HT-29 (cell line): ENCODE data around the gene NUDT2. TPM values are rescaled to one million over a fixed set of nuclear protein-coding genes. Genes with fewer than 3 reads are reported as not detected.

Experiments
- DNase-seq: peaks from one replicate; pipeline ENCODE4 v3.0.0-alpha.2; 2015; ENCODE audit warnings: low spot score
- small RNA-seq: library from RNA; depleted of rRNA; stranded (forward); fragments of <200 nt; gene quantifications from one replicate; pipeline ENCODE3, GENCODE V24; 2014
- total RNA-seq: library from RNA; depleted of rRNA; stranded (reverse); fragments of >200 nt; shearing (Covaris generic); gene quantifications from 2 replicates; pipeline ENCODE4 v1.2.3, GENCODE V29; 2014; rRNA removed

The NUDT2 gene
- total RNA-seq, 1 experiment from 2014 or later: 15.9 TPM

DNA sequence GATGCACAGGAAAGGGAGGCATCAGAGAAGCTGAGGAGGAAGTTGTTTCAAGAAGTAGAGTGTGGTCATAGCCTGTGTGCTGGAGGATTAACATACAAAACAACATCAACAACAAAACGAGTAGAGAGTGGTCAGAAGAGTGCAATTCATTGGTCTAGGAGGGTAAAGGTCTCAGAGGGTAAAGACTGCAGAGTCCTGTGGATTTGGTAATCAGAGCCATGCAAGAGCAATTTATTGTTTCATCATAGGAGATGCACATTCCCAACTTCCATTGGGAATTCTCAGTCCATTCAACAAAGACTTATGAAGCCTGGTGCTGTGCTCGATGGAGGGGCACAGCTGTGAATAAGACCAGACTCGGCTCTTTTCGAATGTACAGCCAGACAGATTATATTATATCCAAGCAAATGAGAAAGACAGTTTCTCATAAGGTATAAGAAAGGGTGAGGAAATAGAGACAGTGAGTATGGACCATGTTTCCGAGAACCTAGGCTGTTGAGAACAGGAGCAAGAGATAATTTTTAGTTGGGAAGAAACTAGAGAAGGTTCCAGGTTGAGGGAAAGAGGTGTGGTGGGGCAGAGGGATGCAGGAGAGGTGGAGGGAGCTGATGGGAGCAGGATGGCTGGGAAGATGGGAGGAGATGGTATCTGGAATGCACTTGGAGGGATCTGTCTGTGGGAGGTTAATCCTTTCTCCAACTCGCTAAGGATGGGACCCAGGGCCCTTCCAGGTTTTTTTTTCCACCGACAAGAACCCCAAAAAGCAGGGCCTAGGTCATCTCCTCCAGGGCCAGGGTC, 55.2 kb downstream of the NUDT2 start:
- DNase-seq: no peak

DNA sequence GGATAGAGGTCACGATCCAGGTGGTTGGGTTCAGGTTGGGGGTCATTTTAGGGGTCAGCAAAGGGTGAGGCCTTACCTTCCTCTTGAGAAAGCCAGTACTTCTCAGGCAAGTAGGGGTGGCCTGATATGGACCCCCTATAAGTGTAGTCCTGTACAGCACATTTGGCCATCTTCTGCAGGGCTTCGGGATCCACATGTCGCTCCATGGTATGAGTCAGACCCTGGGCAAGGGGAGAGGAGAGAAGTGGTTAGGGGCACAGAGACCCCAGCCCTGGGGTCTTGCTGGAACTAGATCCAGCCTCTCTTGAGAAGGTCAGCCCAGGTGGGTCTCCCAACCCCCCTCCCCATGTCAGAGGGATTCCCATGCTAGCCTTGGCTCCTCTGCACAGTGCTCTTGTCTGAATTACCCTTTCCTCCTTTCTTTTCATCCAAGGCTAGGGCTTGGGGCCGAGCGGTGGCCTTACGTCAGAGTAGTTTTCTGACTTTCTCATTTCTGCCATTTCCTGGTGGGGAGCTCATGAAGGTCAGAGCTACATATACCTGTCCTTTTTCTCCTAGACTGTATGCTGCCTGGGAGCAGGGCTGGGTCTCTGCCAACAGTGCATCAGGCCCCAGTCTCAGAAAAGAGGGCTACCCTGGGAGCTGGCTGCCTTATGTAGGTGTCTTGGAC, 56.3 kb downstream of the NUDT2 start:
- DNase-seq: no peak

DNA sequence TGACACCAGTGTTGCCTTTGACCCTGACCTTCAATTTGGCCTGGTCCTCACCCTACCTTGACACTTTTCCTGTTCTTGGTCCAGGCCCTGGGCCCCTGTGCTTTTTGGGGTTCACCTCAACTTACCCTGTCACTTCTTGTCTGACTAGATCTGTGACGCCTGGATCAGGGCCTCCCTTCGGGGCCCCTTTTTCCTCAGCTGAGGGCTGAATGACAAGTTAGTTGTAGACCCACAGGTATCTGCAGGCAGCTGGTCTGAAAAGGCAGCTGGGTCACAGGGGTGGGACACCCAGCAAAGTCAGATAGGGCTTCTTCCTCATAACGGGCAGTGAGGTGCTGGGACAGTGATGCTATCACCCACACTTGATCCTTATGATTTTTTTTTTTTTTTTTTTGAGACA, 57.3 kb downstream of the NUDT2 start:
- DNase-seq: no peak

- no peak for DNase-seq
These were observed 57.9 kb downstream of the NUDT2 start for GRCh38 chr9:34387239-34387638.

DNA sequence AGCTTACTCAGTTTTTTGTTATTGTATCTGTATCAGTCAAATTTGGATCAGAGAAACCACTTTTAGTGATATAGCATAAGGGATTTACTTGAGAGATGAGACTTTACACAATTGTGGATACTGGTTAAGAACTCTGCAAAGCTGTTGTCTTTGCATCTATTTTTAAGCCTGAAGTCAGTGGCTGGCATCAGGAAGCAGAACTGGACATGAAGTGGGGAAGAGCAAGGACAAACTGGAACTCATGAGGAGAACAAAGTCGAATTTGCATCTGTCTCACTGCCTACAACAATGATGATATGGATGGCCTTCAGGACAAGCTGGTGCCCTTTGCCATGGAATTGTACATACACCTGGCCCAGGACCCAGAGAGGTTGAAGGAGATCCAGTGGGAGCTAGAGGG, 63.1 kb downstream of the NUDT2 start:
- DNase-seq: no peak

Small RNAs within 50 kb of the gene (small RNA-seq; reads per million reads assigned to genes)
- gene RF00019 (not detected), gene RNU2-50P (not detected)

Other genes starting within 250 kb of the NUDT2 start
- gene DCAF12, start 202.9 kb upstream of the NUDT2 start, total RNA-seq: 24.5 and 28.6 TPM in 2 replicates
- 19.1 and 22.4 TPM in 2 replicates for gene UBAP1, start 150.5 kb upstream of the NUDT2 start, total RNA-seq
- 8.0 and 8.4 TPM in 2 replicates for gene KIF24, start 301 bp upstream of the NUDT2 start, total RNA-seq
- gene MYORG, start 47.3 kb downstream of the NUDT2 start, total RNA-seq: 26.5 and 29.5 TPM in 2 replicates
- gene FAM219A, start 129.0 kb downstream of the NUDT2 start, total RNA-seq: 8.0 and 10.3 TPM in 2 replicates
- not detected in 2 replicates for gene DNAI1, start 129.2 kb downstream of the NUDT2 start, total RNA-seq
- 0.94 and 1.4 TPM in 2 replicates for gene ENHO, start 193.4 kb downstream of the NUDT2 start, total RNA-seq